ENCODE measurements around the gene NUTF2.
A peak's percentile ranks its signal among the peaks of the same experiment; 100 is the strongest.

The NUTF2 gene

DNA sequence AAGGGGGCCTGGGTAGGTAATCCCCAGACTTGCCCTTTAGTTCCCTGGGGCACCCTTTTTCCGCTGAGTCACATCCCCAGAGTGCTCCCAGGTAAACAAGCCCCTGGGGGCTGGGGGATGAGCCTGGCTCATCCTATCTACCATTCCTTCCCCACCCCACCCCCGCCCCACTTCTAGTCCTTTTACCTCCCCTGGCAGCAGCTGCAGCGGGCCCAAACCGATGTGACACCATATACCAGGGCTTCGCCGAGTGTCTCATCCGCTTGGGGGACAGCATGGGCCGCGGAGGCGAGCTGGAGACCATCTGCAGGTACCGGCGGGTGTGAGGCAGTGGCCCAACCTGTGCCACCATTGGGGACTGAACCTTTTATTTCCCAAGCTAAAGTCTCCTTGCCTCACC is 38.8 kb downstream of the NUTF2 start:
- H3K36me3 ChIP-seq (ENCODE audit: control insufficient read depth, insufficient read depth, low read length): peaks cover 56% of the 10 kb centered on the region
- H3K9me3 ChIP-seq (ENCODE audit: control insufficient read depth, low read length): no peaks in the 10 kb centered on the region
- H3K27ac ChIP-seq (ENCODE audit: low read depth, low read length, severe bottlenecking): no peak overlapping the region
- 99% methylated on average over 10 to 11 of the region's 12 CpGs for WGBS, 2 experiments (ENCODE audit: insufficient coverage in 2 of 2)
- H3K4me1 ChIP-seq (ENCODE audit: control insufficient read depth, insufficient read depth, low read length, poor library complexity, severe bottlenecking): peaks cover 9% of the 10 kb centered on the region
- H3K4me3 ChIP-seq (ENCODE audit: extremely low read depth, insufficient read depth, low read length, poor library complexity, severe bottlenecking): no peak overlapping the region

DNA sequence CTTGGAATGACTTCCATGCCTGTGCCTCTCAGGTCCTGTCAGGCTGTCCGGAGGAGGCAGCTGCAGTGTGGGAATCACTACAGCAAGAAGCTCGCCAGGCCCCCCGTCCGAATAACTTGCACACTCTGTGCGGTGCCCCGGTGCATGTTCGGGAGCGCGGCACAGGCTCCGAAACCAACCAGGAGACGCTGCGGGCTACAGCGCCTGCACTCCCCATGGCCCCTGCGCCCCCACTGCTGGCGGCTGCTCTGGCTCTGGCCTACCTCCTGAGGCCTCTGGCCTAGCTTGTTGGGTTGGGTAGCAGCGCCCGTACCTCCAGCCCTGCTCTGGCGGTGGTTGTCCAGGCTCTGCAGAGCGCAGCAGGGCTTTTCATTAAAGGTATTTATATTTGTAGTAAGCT is 39.2 kb downstream of the NUTF2 start:
- no peaks in the 10 kb centered on the region for H3K9me3 ChIP-seq (ENCODE audit: control insufficient read depth, low read length)
- H3K4me3 ChIP-seq (ENCODE audit: extremely low read depth, insufficient read depth, low read length, poor library complexity, severe bottlenecking): no peak overlapping the region
- no peak overlapping the region for H3K27ac ChIP-seq (ENCODE audit: low read depth, low read length, severe bottlenecking)
- WGBS, 2 experiments (ENCODE audit: insufficient coverage in 2 of 2): 94 to 96% methylated on average over 16 to 17 of the region's 19 CpGs
- peaks cover 9% of the 10 kb centered on the region for H3K4me1 ChIP-seq (ENCODE audit: control insufficient read depth, insufficient read depth, low read length, poor library complexity, severe bottlenecking)
- H3K36me3 ChIP-seq (ENCODE audit: control insufficient read depth, insufficient read depth, low read length): peaks cover 52% of the 10 kb centered on the region

DNA sequence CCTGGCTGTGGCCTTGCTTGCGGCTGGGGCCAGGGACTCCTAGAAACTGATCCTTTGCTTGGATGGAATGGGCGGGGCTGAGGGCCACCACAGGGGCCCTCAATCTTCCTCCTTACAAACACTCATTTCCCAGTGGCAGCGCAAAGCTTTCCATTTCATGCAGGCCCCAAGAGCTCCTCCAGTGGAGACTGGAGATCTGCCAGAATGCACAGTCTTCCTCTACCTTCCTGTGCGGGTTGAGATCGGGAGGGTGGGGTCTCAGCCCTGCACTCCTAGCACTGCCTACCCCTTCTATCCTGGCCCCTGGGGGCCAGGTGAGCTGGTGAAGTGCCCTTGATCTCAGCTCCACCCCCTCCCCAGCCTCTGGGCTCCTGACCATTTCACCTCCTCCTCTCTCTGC is 39.7 kb downstream of the NUTF2 start:
- 83 to 96% methylated on average over 4 of the region's 5 CpGs for WGBS, 2 experiments (ENCODE audit: insufficient coverage in 2 of 2)
- Histone ChIP-seq H3K4me1 (ENCODE audit: control insufficient read depth, insufficient read depth, low read length, poor library complexity, severe bottlenecking) (peaks cover 9% of the 10 kb centered on the region), H3K36me3 (ENCODE audit: control insufficient read depth, insufficient read depth, low read length) (peaks cover 48% of the 10 kb centered on the region), H3K27ac (ENCODE audit: low read depth, low read length, severe bottlenecking) (no peak overlapping the region), H3K9me3 (ENCODE audit: control insufficient read depth, low read length) (no peaks in the 10 kb centered on the region), H3K4me3 (ENCODE audit: extremely low read depth, insufficient read depth, low read length, poor library complexity, severe bottlenecking) (no peak overlapping the region)

DNA sequence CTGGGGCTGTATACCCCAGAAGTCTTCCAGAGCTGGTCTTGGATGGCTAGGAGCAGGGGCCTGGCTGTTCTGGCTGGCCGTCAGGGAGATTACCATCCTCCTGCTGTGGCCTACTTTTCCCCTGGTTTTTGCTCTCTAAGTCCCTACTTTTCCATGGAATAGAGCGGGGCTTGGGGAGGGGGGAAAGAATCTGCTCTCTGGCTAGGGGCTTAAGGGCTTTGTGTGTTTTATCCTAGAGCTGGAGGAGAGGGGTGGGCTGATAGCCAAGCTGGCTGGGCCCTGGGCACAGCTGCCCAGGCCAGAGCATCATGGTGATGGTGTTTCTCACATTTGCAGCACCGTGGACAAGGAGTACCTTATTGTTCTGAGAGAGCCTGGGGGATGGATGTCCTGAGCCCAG is 41.6 kb downstream of the NUTF2 start:
- no peak overlapping the region for H3K27ac ChIP-seq (ENCODE audit: low read depth, low read length, severe bottlenecking)
- peaks cover 33% of the 10 kb centered on the region for H3K36me3 ChIP-seq (ENCODE audit: control insufficient read depth, insufficient read depth, low read length)
- 95% methylated on average over 3 of the region's 3 CpGs; no CpG with 5 or more reads in 1 of the 2 experiments for WGBS, 2 experiments (ENCODE audit: insufficient coverage in 2 of 2)
- H3K9me3 ChIP-seq (ENCODE audit: control insufficient read depth, low read length): no peaks in the 10 kb centered on the region
- H3K4me3 ChIP-seq (ENCODE audit: extremely low read depth, insufficient read depth, low read length, poor library complexity, severe bottlenecking): no peak overlapping the region
- H3K4me1 ChIP-seq (ENCODE audit: control insufficient read depth, insufficient read depth, low read length, poor library complexity, severe bottlenecking): peaks cover 9% of the 10 kb centered on the region

DNA sequence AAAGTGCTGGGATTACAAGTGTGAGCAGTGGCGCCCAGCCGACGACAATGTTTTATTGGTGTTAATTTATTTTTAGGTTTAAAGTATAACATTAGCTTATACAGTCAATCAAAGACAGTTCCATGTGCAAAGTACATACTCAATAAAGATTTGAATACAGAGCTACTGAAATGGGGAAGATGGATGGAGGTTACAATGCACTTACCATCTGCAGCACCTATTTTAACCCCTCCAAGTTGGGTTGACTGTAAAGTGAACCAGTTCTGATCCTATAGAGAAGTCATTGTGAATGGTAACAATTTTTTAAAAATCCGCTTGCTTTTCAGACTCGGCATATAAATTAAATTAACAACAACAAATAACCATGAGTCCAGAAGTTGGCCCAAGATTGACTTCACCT is 45.6 kb downstream of the NUTF2 start:
- peaks cover 4% of the 10 kb centered on the region for H3K36me3 ChIP-seq (ENCODE audit: control insufficient read depth, insufficient read depth, low read length)
- peak overlapping the region; percentile 93 for H3K4me3 ChIP-seq (ENCODE audit: extremely low read depth, insufficient read depth, low read length, poor library complexity, severe bottlenecking)
- no peaks in the 10 kb centered on the region for H3K9me3 ChIP-seq (ENCODE audit: control insufficient read depth, low read length)
- 70% methylated on average over 2 of the region's 5 CpGs; no CpG with 5 or more reads in 1 of the 2 experiments for WGBS, 2 experiments (ENCODE audit: insufficient coverage in 2 of 2)
- peaks cover 6% of the 10 kb centered on the region for H3K4me1 ChIP-seq (ENCODE audit: control insufficient read depth, insufficient read depth, low read length, poor library complexity, severe bottlenecking)
- H3K27ac ChIP-seq (ENCODE audit: low read depth, low read length, severe bottlenecking): no peak overlapping the region

DNA sequence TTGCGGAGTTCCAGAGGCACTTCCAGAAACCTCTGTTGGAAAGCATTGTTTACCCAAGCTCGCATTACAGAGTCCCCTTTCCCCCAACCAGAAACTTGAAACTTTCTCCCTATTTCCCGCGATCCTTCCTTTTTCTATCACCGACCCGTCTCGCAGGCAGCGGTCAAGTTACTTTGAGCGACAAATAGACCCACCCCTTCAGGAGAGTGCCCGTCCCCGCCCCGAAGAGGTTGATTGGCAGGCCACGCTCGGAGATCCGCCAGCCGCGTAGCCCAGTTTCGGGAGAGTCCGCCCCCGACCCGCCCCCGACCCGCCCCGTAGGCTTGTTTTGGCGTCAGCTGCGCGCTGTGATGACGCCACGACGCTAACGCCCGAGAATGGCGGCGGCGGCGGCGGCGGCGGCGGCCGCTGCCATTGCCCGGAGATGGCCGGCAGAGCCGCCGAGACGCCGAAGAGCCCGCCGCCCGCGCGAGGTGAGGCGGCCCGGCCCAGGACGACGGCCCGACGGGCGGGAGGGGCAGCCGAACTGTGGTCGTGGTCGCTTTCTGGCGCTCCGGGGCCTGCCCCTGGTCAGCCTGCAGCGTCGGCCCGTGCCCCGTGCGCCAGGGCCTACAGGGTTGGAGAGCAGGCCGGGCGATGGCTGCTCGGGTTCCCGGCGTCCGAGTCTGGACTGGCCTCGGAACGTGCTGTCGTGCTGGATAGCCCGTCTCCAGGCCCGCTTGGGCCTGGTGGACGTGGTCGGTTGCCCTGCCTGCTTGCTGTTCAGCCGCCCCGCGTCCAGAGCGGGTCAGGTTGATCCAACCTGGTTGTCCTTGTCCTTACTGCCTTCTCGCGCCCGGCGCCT is 46.4 kb downstream of the NUTF2 start, which contains the start of gene PSKH1:
TSS of gene PSKH1 (plus strand) at position 356 of the 844 bp plus-strand sequence. CDS start 15,496 bp downstream, outside the sequence.
- WGBS, 2 experiments (ENCODE audit: insufficient coverage in 2 of 2): 0% methylated on average over 57 to 82 of the region's 90 CpGs
- H3K27ac ChIP-seq (ENCODE audit: low read depth, low read length, severe bottlenecking): peak within 1 kb of the TSS; percentile 89

DNA sequence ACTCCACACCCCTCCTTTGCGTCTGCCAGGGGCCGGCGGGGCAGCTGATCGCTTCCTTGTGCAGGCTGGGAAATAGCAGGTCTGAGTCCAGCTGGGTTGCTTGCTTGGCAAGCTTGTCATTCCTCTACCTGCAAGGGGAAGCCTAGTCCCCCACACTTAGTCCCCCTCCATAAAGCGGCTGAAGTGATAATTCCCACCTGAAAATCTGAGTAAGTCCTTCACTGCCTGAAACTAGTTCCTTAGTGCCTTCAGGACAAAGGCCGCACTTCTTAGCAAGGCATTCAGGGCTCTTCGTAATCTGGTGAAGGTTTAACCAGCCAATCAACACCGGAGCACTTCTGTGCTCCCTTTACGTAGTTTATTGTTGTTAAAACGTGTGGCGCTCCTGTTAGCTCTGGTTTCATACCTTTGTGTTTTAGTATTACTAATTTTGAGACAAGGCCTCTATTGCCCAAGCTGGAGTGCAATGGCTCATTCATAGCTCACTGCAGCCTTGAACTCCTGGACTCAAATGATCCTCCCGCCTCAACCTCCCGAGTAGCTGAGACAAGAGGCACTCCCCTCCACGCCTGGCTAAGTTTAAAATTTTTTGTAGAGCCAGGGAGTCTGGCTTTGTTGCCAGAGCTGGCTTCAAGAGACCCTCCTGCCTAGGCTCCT is 47.1 kb downstream of the NUTF2 start:
- Histone ChIP-seq H3K4me1 (ENCODE audit: control insufficient read depth, insufficient read depth, low read length, poor library complexity, severe bottlenecking) (peaks cover 6% of the 10 kb centered on the region), H3K4me3 (ENCODE audit: extremely low read depth, insufficient read depth, low read length, poor library complexity, severe bottlenecking) (peak overlapping the region; percentile 93), H3K36me3 (ENCODE audit: control insufficient read depth, insufficient read depth, low read length) (peaks cover 4% of the 10 kb centered on the region), H3K9me3 (ENCODE audit: control insufficient read depth, low read length) (no peaks in the 10 kb centered on the region), H3K27ac (ENCODE audit: low read depth, low read length, severe bottlenecking) (peak overlapping the region; percentile 89)
- WGBS, 2 experiments (ENCODE audit: insufficient coverage in 2 of 2): 55 to 64% methylated on average over 8 to 9 of the region's 14 CpGs

More for the DNA sequence above, 46.4 kb downstream of the NUTF2 start, which contains the start of gene PSKH1:
- Histone ChIP-seq H3K4me3 (ENCODE audit: extremely low read depth, insufficient read depth, low read length, poor library complexity, severe bottlenecking) (peak within 1 kb of the TSS; percentile 93), H3K36me3 (ENCODE audit: control insufficient read depth, insufficient read depth, low read length) (peaks cover 4% of the 10 kb centered on the region), H3K9me3 (ENCODE audit: control insufficient read depth, low read length) (no peaks in the 10 kb centered on the region), H3K4me1 (ENCODE audit: control insufficient read depth, insufficient read depth, low read length, poor library complexity, severe bottlenecking) (peaks cover 6% of the 10 kb centered on the region)

DNA sequence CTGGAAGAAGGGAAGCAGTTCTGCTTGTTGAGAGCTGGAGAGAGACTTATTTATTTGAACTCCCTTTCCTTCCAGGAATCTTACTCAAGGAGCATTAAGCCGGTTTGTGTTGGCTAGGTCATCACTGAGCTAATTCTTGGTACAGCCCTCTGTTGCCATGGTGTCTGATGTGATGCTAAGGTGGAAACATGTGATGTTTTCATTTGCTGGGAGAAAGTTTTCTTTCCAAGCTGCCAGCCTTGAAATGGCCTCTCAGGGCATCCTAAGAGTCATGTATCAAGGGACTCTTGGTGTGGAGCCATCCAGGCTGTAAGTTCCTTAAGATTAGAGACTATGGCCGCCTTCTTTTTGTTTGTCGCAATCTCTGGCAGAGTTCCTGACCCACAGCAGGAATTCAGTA is 50.5 kb downstream of the NUTF2 start:
- Histone ChIP-seq H3K9me3 (ENCODE audit: control insufficient read depth, low read length) (no peaks in the 10 kb centered on the region), H3K4me1 (ENCODE audit: control insufficient read depth, insufficient read depth, low read length, poor library complexity, severe bottlenecking) (peaks cover 8% of the 10 kb centered on the region), H3K27ac (ENCODE audit: low read depth, low read length, severe bottlenecking) (no peak overlapping the region), H3K36me3 (ENCODE audit: control insufficient read depth, insufficient read depth, low read length) (peaks cover 8% of the 10 kb centered on the region), H3K4me3 (ENCODE audit: extremely low read depth, insufficient read depth, low read length, poor library complexity, severe bottlenecking) (no peak overlapping the region)
- WGBS, 2 experiments (ENCODE audit: insufficient coverage in 2 of 2): 94 to 100% methylated on average over 2 of the region's 3 CpGs

DNA sequence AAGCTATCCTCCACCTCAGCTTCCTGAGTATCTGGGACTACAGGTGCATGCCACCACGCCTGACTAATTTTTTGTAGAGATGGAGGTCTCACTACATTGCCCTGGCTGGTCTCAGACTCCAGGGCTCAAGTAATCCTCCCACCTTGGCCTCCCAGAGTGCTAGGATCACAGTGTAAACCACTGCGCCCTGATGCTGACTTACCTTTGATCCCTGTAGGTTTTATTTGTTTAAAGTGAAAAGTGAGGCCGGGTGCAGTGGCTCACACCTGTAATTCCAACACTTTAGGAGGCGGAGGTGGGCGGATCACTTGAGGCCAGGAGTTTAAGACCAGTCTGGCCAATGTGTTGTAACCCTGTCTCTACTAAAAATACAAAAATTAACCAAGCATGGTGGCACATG is 55.0 kb downstream of the NUTF2 start:
- H3K36me3 ChIP-seq (ENCODE audit: control insufficient read depth, insufficient read depth, low read length): peaks cover 23% of the 10 kb centered on the region
- no peak overlapping the region for H3K27ac ChIP-seq (ENCODE audit: low read depth, low read length, severe bottlenecking)
- H3K4me3 ChIP-seq (ENCODE audit: extremely low read depth, insufficient read depth, low read length, poor library complexity, severe bottlenecking): no peak overlapping the region
- peaks cover 3% of the 10 kb centered on the region for H3K4me1 ChIP-seq (ENCODE audit: control insufficient read depth, insufficient read depth, low read length, poor library complexity, severe bottlenecking)
- no peaks in the 10 kb centered on the region for H3K9me3 ChIP-seq (ENCODE audit: control insufficient read depth, low read length)
- WGBS, 2 experiments (ENCODE audit: insufficient coverage in 2 of 2): 83 to 100% methylated on average over 1 to 2 of the region's 5 CpGs

DNA sequence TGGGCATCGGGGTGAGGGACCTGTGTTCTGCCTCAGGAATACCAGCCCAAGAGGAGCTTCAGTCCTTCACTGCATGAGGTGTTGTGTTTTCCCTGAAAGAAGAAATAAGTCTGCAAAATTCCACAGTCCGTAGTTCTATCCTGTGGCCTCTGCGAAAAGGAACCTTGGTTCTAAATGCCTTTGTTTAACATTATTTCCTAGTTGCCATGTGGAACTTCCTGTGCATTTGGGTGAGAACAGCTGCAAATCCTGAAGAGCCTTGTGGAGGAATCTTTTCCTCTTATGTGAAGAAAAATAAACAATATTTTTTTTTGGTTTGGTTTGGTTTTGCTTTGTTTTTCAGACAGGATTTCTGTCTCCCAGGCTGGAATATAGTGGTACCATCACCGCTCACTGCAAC is 56.1 kb downstream of the NUTF2 start:
- Histone ChIP-seq H3K27ac (ENCODE audit: low read depth, low read length, severe bottlenecking) (peak overlapping the region; percentile 1), H3K36me3 (ENCODE audit: control insufficient read depth, insufficient read depth, low read length) (peaks cover 20% of the 10 kb centered on the region)
- WGBS, 2 experiments (ENCODE audit: insufficient coverage in 2 of 2): 97 to 100% methylated on average over 3 to 4 of the region's 4 CpGs

More for the DNA sequence above, 56.1 kb downstream of the NUTF2 start:
- Histone ChIP-seq H3K9me3 (ENCODE audit: control insufficient read depth, low read length) (no peaks in the 10 kb centered on the region), H3K4me3 (ENCODE audit: extremely low read depth, insufficient read depth, low read length, poor library complexity, severe bottlenecking) (no peak overlapping the region), H3K4me1 (ENCODE audit: control insufficient read depth, insufficient read depth, low read length, poor library complexity, severe bottlenecking) (peaks cover 3% of the 10 kb centered on the region)
